IMR-90 (cell line): ENCODE measurements around the gene TCF25. TPM values are rescaled to one million over a fixed set of nuclear protein-coding genes. Genes with fewer than 3 reads are reported as not detected.

ENCODE experiments used
- ATAC-seq: fragments of 200-7000 bp; cut with Tn5 transposase; 2 replicates; pipeline ENCODE4 v1.9.1; 2020; ENCODE audit warnings: low read depth, mild to moderate bottlenecking, moderate library complexity
- BruUV-seq: library from RNA; stranded (reverse); fragments of 400-500 nt; replicated peaks from 2 replicates; lab custom pipeline; 2021; lab: Mats Ljungman, UMichigan
- CTCF ChIA-PET: fragments of 300-600 bp; formaldehyde crosslinking; extraction: SDS; loops from one replicate; lab custom pipeline; 2021; ENCODE audit warnings: antibody characterized with exemption; lab: Yijun Ruan, JAX
- POLR2A ChIA-PET: fragments of 300-600 bp; sonication (Branson Sonifier 250); formaldehyde crosslinking; loops from one replicate; lab custom pipeline; 2022; ENCODE audit warnings: antibody characterized with exemption; ENCODE audit not compliant: unreplicated experiment; lab: Charles Lee
- DNase-seq: peaks from one replicate; pipeline ENCODE4 v3.0.0; 2013
- H2AFZ ChIP-seq: replicated peaks from 2 replicates; pipeline ENCODE3; 2013; ENCODE audit warnings: low read length, mild to moderate bottlenecking; ENCODE audit not compliant: poor library complexity
- H2AK5ac ChIP-seq: 2 replicates; pipeline ENCODE4 v1.6.1; 2013; ENCODE audit warnings: low read depth, low read length, inconsistent platforms
- H2AK9ac ChIP-seq: replicated peaks from 2 replicates; pipeline ENCODE3; 2013; ENCODE audit warnings: mild to moderate bottlenecking, low read depth, low read length, moderate library complexity; ENCODE audit not compliant: poor library complexity
- H2BK120ac ChIP-seq: 2 replicates; pipeline ENCODE4 v1.6.1; 2013; ENCODE audit warnings: low read depth, low read length, inconsistent platforms
- H2BK15ac ChIP-seq: 3 replicates; pipeline ENCODE4 v1.6.1; 2013; ENCODE audit warnings: low read depth, low read length, inconsistent platforms
- H2BK20ac ChIP-seq: 2 replicates; pipeline ENCODE4 v1.6.1; 2013; ENCODE audit warnings: low read depth, mild to moderate bottlenecking, inconsistent platforms, low read length, moderate library complexity
- H2BK5ac ChIP-seq: 2 replicates; pipeline ENCODE4 v1.6.1; 2013; ENCODE audit warnings: mild to moderate bottlenecking, low read depth, low read length, inconsistent platforms; ENCODE audit not compliant: poor library complexity, severe bottlenecking
- H3K14ac ChIP-seq: replicated peaks from 2 replicates; pipeline ENCODE4 v1.6.1; 2013; ENCODE audit warnings: low read depth, low read length, inconsistent platforms
- H3K18ac ChIP-seq: 2 replicates; pipeline ENCODE4 v1.6.1; 2013; ENCODE audit warnings: low read depth, low read length, control low read depth
- H3K23ac ChIP-seq: 2 replicates; pipeline ENCODE4 v1.6.1; 2013; ENCODE audit warnings: low read depth, low read length, inconsistent platforms
- H3K27ac ChIP-seq: 2 replicates; pipeline ENCODE4 v1.5.1; 2013; ENCODE audit warnings: mild to moderate bottlenecking, control low read depth, low read length; ENCODE audit not compliant: insufficient read depth
- H3K27me3 ChIP-seq: 2 replicates; pipeline ENCODE4 v1.6.1; 2013; ENCODE audit warnings: low read length; ENCODE audit not compliant: control insufficient read depth, insufficient read depth
- H3K36me3 ChIP-seq: 2 replicates; pipeline ENCODE4 v1.6.1; 2013; ENCODE audit warnings: low read length, mixed read lengths; ENCODE audit not compliant: control insufficient read depth, insufficient read depth
- H3K4ac ChIP-seq: 2 replicates; pipeline ENCODE4 v1.6.1; 2013; ENCODE audit warnings: low read depth, low read length, inconsistent platforms
- H3K4me1 ChIP-seq: 2 replicates; pipeline ENCODE4 v1.6.1; 2013; ENCODE audit warnings: low read length, mixed read lengths; ENCODE audit not compliant: control insufficient read depth, insufficient read depth
- H3K4me2 ChIP-seq: 2 replicates; pipeline ENCODE4 v1.6.1; 2013; ENCODE audit warnings: low read depth, mild to moderate bottlenecking, control low read depth, low read length, moderate library complexity
- H3K4me3 ChIP-seq: 2 replicates; pipeline ENCODE4 v1.5.1; 2013; ENCODE audit warnings: low read depth, mild to moderate bottlenecking, control low read depth, low read length, moderate library complexity; ENCODE audit not compliant: insufficient read depth
- H3K56ac ChIP-seq: 2 replicates; pipeline ENCODE4 v1.6.1; 2013; ENCODE audit warnings: low read length, inconsistent platforms; ENCODE audit not compliant: insufficient read depth; ENCODE audit errors: extremely low read depth
- H3K79me1 ChIP-seq, 2 experiments: 2 replicates each; pipeline ENCODE4 v1.6.1; 2013; ENCODE audit warnings: low read length in 2 of 2, inconsistent platforms in 1 of 2, low read depth in 1 of 2
- H3K9ac ChIP-seq: 2 replicates; pipeline ENCODE4 v1.6.1; 2013; ENCODE audit warnings: low read depth, low read length, control low read depth
- H3K9me1 ChIP-seq: 2 replicates; pipeline ENCODE4 v1.6.1; 2013; ENCODE audit warnings: low read length, inconsistent platforms; ENCODE audit not compliant: insufficient read depth
- H3K9me3 ChIP-seq: 2 replicates; pipeline ENCODE4 v1.6.1; 2013; ENCODE audit warnings: low read length; ENCODE audit not compliant: control insufficient read depth, insufficient read depth
- H4K20me1 ChIP-seq: 2 replicates; pipeline ENCODE4 v1.6.1; 2013; ENCODE audit warnings: low read length, inconsistent platforms; ENCODE audit not compliant: insufficient read depth
- H4K5ac ChIP-seq: 2 replicates; pipeline ENCODE4 v1.6.1; 2013; ENCODE audit warnings: mild to moderate bottlenecking, low read depth, low read length, control low read depth
- H4K8ac ChIP-seq, 2 experiments: 2 replicates each; pipeline ENCODE4 v1.6.1; 2013; ENCODE audit warnings: low read depth in 2 of 2, low read length in 2 of 2, control low read depth in 1 of 2, inconsistent platforms in 1 of 2
- H4K91ac ChIP-seq: 2 replicates; pipeline ENCODE4 v1.6.1; 2013; ENCODE audit warnings: low read depth, low read length, inconsistent platforms; ENCODE audit not compliant: insufficient read depth
- BHLHE40 ChIP-seq: fragments of 150-350 bp; IDR thresholded peaks from 2 replicates; pipeline ENCODE4 v1.6.1; 2016; ENCODE audit warnings: mild to moderate bottlenecking, low read depth, low read length
- CEBPB ChIP-seq: IDR thresholded peaks from 2 replicates; pipeline ENCODE4 v1.6.1; 2012; ENCODE audit warnings: low read depth, low read length, improper control_type of control experiment
- CHD1 ChIP-seq: IDR thresholded peaks from 2 replicates; pipeline ENCODE4 v1.6.1; 2012; ENCODE audit warnings: low read depth, low read length, improper control_type of control experiment
- CTCF ChIP-seq: conservative IDR thresholded peaks from 2 replicates; pipeline ENCODE4 v1.5.1; 2012; ENCODE audit warnings: mild to moderate bottlenecking, low read depth, low read length, improper control_type of control experiment
- ELK1 ChIP-seq: fragments of 150-350 bp; IDR thresholded peaks from 2 replicates; pipeline ENCODE4 v1.6.1; 2016; ENCODE audit warnings: low read depth, mild to moderate bottlenecking, low read length, moderate library complexity, borderline replicate concordance
- FOS ChIP-seq: fragments of 150-350 bp; IDR thresholded peaks from 2 replicates; pipeline ENCODE4 v1.6.1; 2016; ENCODE audit warnings: low read depth, low read length
- MAFK ChIP-seq: IDR thresholded peaks from 2 replicates; pipeline ENCODE4 v1.6.1; 2012; ENCODE audit warnings: low read depth, low read length, improper control_type of control experiment
- MAZ ChIP-seq: IDR thresholded peaks from 2 replicates; pipeline ENCODE4 v1.6.1; 2012; ENCODE audit warnings: low read depth, mild to moderate bottlenecking, low read length, improper control_type of control experiment, moderate library complexity, borderline replicate concordance
- MXI1 ChIP-seq: IDR thresholded peaks from 2 replicates; pipeline ENCODE4 v1.6.1; 2012; ENCODE audit warnings: low read depth, mild to moderate bottlenecking, low read length, moderate library complexity, borderline replicate concordance
- NFE2L2 ChIP-seq: fragments of 150-350 bp; IDR thresholded peaks from 2 replicates; pipeline ENCODE4 v1.6.1; 2016; ENCODE audit warnings: low read depth, mild to moderate bottlenecking, low read length
- POLR2A ChIP-seq: IDR thresholded peaks from 2 replicates; pipeline ENCODE4 v1.6.1; 2012; ENCODE audit warnings: mild to moderate bottlenecking, low read depth, low read length
- RAD21 ChIP-seq: IDR thresholded peaks from 2 replicates; pipeline ENCODE4 v1.6.1; 2012; ENCODE audit warnings: low read length, improper control_type of control experiment
- RCOR1 ChIP-seq: IDR thresholded peaks from 2 replicates; pipeline ENCODE4 v1.6.1; 2012; ENCODE audit warnings: mild to moderate bottlenecking, low read length, improper control_type of control experiment; ENCODE audit not compliant: insufficient replicate concordance
- RFX5 ChIP-seq: IDR thresholded peaks from 2 replicates; pipeline ENCODE4 v1.8.0; 2012; ENCODE audit warnings: low read depth, mild to moderate bottlenecking, low read length, moderate library complexity
- SMC3 ChIP-seq: fragments of 150-350 bp; IDR thresholded peaks from 2 replicates; pipeline ENCODE4 v1.6.1; 2016; ENCODE audit warnings: low read depth, mild to moderate bottlenecking, antibody characterized with exemption, low read length, moderate library complexity
- USF2 ChIP-seq: fragments of 150-350 bp; IDR thresholded peaks from 2 replicates; pipeline ENCODE4 v1.6.1; 2017; ENCODE audit warnings: mild to moderate bottlenecking, antibody characterized with exemption, low read length, low read depth
- WGBS, 2 experiments: methylation state at CpG; one replicate each; pipeline versions ENCODE4 v1.1.5 to v1.1.7; 2013; ENCODE audit warnings: missing lambda C conversion rate in 2 of 2; ENCODE audit not compliant: insufficient read length in 1 of 2; ENCODE audit errors: extremely low coverage in 2 of 2; 5-methylcytosine and 5-hydroxymethylcytosine counted together
- dilution Hi-C: fragments of 300-500 bp; cut with HindIII; formaldehyde crosslinking; loops from one replicate; pipeline ENCODE4 v1.14.3; 2018; ENCODE audit warnings: low sequenced_read_pairs; ENCODE audit not compliant: unreplicated experiment
- in situ Hi-C: fragments of 300-500 bp; cut with MboI; formaldehyde crosslinking; loops from 3 replicates; pipeline ENCODE4 v1.14.3; 2019; ENCODE audit warnings: low sequenced_read_pairs, inconsistent platforms, mixed read lengths
- intact Hi-C: fragments of 100-400 bp; cut with micrococcal nuclease; formaldehyde crosslinking; loops from 2 replicates; pipeline ENCODE4 v1.10.0; 2022
- polyA plus RNA-seq, 3 experiments: library from polyadenylated mRNA; depleted of rRNA; stranded (reverse); fragments of >200 nt; gene quantifications; 2 replicates each; pipeline ENCODE4 v1.2.3, GENCODE V29; 2012; ENCODE audit warnings: low replicate concordance in 1 of 3
- total RNA-seq: library from RNA; depleted of rRNA; stranded (reverse); fragments of >200 nt; gene quantifications from 2 replicates; pipeline ENCODE4 v1.2.3, GENCODE V29; 2012

Gene TCF25
- total and polyA plus RNA-seq, 2 of the 4 experiments (the other 2 are of a cell fraction): 127 to 184 TPM

GRCh38 chr16:89890200-89890599 is 16.8 kb downstream of the TCF25 start:
- H2BK120ac ChIP-seq: no peak overlapping the region
- dilution Hi-C loops: no loop called here
- no peak overlapping the region for H4K8ac ChIP-seq
- peaks cover 65% of the 10 kb centered on the region for H3K36me3 ChIP-seq
- no peak overlapping the region for H2AK5ac ChIP-seq
- H3K9me1 ChIP-seq: no peaks in the 10 kb centered on the region
- H3K4me2 ChIP-seq: no peak overlapping the region
- DNase-seq (no peak), ATAC-seq (no peak)
- H3K23ac ChIP-seq: no peak overlapping the region
- POLR2A ChIA-PET: no interaction called here
- no peak overlapping the region for H4K5ac ChIP-seq
- no peak overlapping the region for H3K9ac ChIP-seq
- H3K4me3 ChIP-seq: no peak overlapping the region
- H3K56ac ChIP-seq: no peak overlapping the region
- H2BK15ac ChIP-seq: no peak overlapping the region
- no peak overlapping the region for H2AK9ac ChIP-seq
- H3K4ac ChIP-seq: no peak overlapping the region
- no peak overlapping the region for H3K27ac ChIP-seq
- no peak overlapping the region for H4K91ac ChIP-seq
- TF ChIP-seq MAZ: no peak
- TF ChIP-seq CHD1: no peak
- no peak for TF ChIP-seq RFX5
- TF ChIP-seq NFE2L2: no peak
- TF ChIP-seq FOS: no peak
- no peak for TF ChIP-seq SMC3
- no peak for TF ChIP-seq POLR2A
- no peak for TF ChIP-seq RAD21
- TF ChIP-seq ELK1: no peak
- TF ChIP-seq USF2: no peak
- TF ChIP-seq RCOR1: no peak
- TF ChIP-seq MXI1: no peak
- TF ChIP-seq CTCF: no peak
- no peak for TF ChIP-seq MAFK
- no peak for TF ChIP-seq CEBPB
- TF ChIP-seq BHLHE40: no peak
- BruUV-seq: no TSS peak
- no peak overlapping the region for H2BK20ac ChIP-seq
- no peaks in the 10 kb centered on the region for H3K9me3 ChIP-seq
- CTCF ChIA-PET: no interaction called here
- in situ Hi-C loops: no loop called here
- H3K79me1 ChIP-seq: peaks cover 11 to 44% of the 10 kb centered on the region in 2 experiments
- intact Hi-C loops: no loop called here
- H3K14ac ChIP-seq: no peak overlapping the region
- H4K20me1 ChIP-seq: peaks cover 43% of the 10 kb centered on the region
- H3K27me3 ChIP-seq: no peaks in the 10 kb centered on the region
- no peak overlapping the region for H3K18ac ChIP-seq
- no peak overlapping the region for H2BK5ac ChIP-seq
- H2AFZ ChIP-seq: no peak overlapping the region
- H3K4me1 ChIP-seq: peaks cover under 1% of the 10 kb centered on the region; the same call in 1 of the 2 replicates
- 100% methylated on average over 1 of the region's 9 CpGs; no CpG with 5 or more reads in 1 of the 2 experiments for WGBS, 2 experiments
